ENCODE results near the gene LIPM.

The LIPM gene
- long read RNA-seq: 0 reads

GRCh38 chr10:88802523-88803285 is at the start of gene LIPM:
LIPM (plus strand) TSS chr10:88802730; CDS start chr10:88802897, 167 bp downstream.
- no peak for DNase-seq (ENCODE audit: low read depth in 1 of 2, low spot score in 1 of 2)

GRCh38 chr10:88754287-88754686 is 48.2 kb upstream of the LIPM start:
- Histone ChIP-seq H3K27me3 (ENCODE audit: insufficient read depth, poor library complexity, severe bottlenecking) (no peaks in the 10 kb centered on the region), H3K27ac (replicated peaks) (no peak overlapping the region), H3K4me3 (replicated peaks; ENCODE audit: insufficient read depth, low read length) (no peak overlapping the region)
- no peak for TF ChIP-seq POLR2AphosphoS5 (IDR thresholded peaks at IDR 0.05; ENCODE audit: low read depth)
- TF ChIP-seq GABPA (IDR thresholded peaks at IDR 0.05; ENCODE audit: low read depth): no peak
- no peak for TF ChIP-seq REST (IDR thresholded peaks at IDR 0.05; ENCODE audit: insufficient replicate concordance, low read depth)
- no peak for TF ChIP-seq CTCF (IDR thresholded peaks at IDR 0.05; ENCODE audit: insufficient read depth, low read length)
- TF ChIP-seq SPI1 (IDR thresholded peaks at IDR 0.05; ENCODE audit: borderline replicate concordance, low read depth): no peak
- no peak for DNase-seq (ENCODE audit: low read depth in 1 of 2, low spot score in 1 of 2)

More at GRCh38 chr10:88802523-88803285, at the start of gene LIPM:
- TF ChIP-seq SPI1 (IDR thresholded peaks at IDR 0.05; ENCODE audit: borderline replicate concordance, low read depth): no peak
- TF ChIP-seq GABPA (IDR thresholded peaks at IDR 0.05; ENCODE audit: low read depth): no peak
- no peak for TF ChIP-seq POLR2AphosphoS5 (IDR thresholded peaks at IDR 0.05; ENCODE audit: low read depth)
- no peak for TF ChIP-seq CTCF (IDR thresholded peaks at IDR 0.05; ENCODE audit: insufficient read depth, low read length)
- TF ChIP-seq REST (IDR thresholded peaks at IDR 0.05; ENCODE audit: insufficient replicate concordance, low read depth): no peak
- Histone ChIP-seq H3K27me3 (ENCODE audit: insufficient read depth, poor library complexity, severe bottlenecking) (peaks cover 11% of the 10 kb centered on the region), H3K4me3 (replicated peaks; ENCODE audit: insufficient read depth, low read length) (no peak within 1 kb of the TSS), H3K27ac (replicated peaks) (no peak within 1 kb of the TSS)

GRCh38 chr10:88755753-88756152 is 46.8 kb upstream of the LIPM start:
- Histone ChIP-seq H3K27ac (replicated peaks) (no peak overlapping the region), H3K4me3 (replicated peaks; ENCODE audit: insufficient read depth, low read length) (no peak overlapping the region), H3K27me3 (ENCODE audit: insufficient read depth, poor library complexity, severe bottlenecking) (no peaks in the 10 kb centered on the region)
- TF ChIP-seq CTCF (IDR thresholded peaks at IDR 0.05; ENCODE audit: insufficient read depth, low read length): no peak
- no peak for TF ChIP-seq POLR2AphosphoS5 (IDR thresholded peaks at IDR 0.05; ENCODE audit: low read depth)
- TF ChIP-seq REST (IDR thresholded peaks at IDR 0.05; ENCODE audit: insufficient replicate concordance, low read depth): no peak
- no peak for TF ChIP-seq GABPA (IDR thresholded peaks at IDR 0.05; ENCODE audit: low read depth)
- TF ChIP-seq SPI1 (IDR thresholded peaks at IDR 0.05; ENCODE audit: borderline replicate concordance, low read depth): no peak
- DNase-seq (ENCODE audit: low read depth in 1 of 2, low spot score in 1 of 2): no peak
